Spleen (tissue), 11 donors: ENCODE measurements around the gene HLA-G. TPM values are rescaled to one million over a fixed set of nuclear protein-coding genes. Genes with fewer than 3 reads are reported as not detected.
"Not testable (repeated sequence)": the region's sequence is repeated elsewhere in the genome, so short reads cannot be mapped to it uniquely, and the experiment has no call there.

Source experiments
- DNase-seq: peaks from one replicate; pipeline ENCODE4 v3.0.0-alpha.2; 2020
- H3K27ac ChIP-seq, 8 donors: fragments of 200-600 bp; sonication (generic) in 7 of 8; 1 replicate in 4 of 8; 2 replicates in 4 of 8; pipeline versions ENCODE4 v1.5.0 to v1.8.0; 2016 to 2021; ENCODE audit warnings: inconsistent platforms in 4 of 8, mild to moderate bottlenecking in 4 of 8, moderate library complexity in 1 of 8
- H3K27me3 ChIP-seq, 7 donors: fragments of 200-600 bp; sonication (generic) in 6 of 7; replicated peaks in 1 of 7; 1 replicate in 4 of 7; 2 replicates in 3 of 7; pipeline versions ENCODE4 v1.5.0 to v1.8.0; 2016 to 2021; ENCODE audit warnings: inconsistent platforms in 3 of 7, mild to moderate bottlenecking in 1 of 7
- H3K36me3 ChIP-seq, 6 donors: fragments of 200-600 bp; sonication (generic) in 5 of 6; 1 replicate in 4 of 6; 2 replicates in 2 of 6; pipeline versions ENCODE4 v1.5.0 to v1.8.0; 2016 to 2021; ENCODE audit warnings: inconsistent platforms in 2 of 6
- H3K4me1 ChIP-seq, 6 donors: fragments of 200-600 bp; sonication (generic) in 5 of 6; 1 replicate in 3 of 6; 2 replicates in 3 of 6; pipeline versions ENCODE4 v1.5.0 to v1.8.0; 2016 to 2021; ENCODE audit warnings: inconsistent platforms in 3 of 6
- H3K4me3 ChIP-seq, 8 donors: fragments of 200-600 bp; sonication (generic) in 7 of 8; 1 replicate in 4 of 8; 2 replicates in 4 of 8; pipeline versions ENCODE4 v1.5.0 to v1.8.0; 2016 to 2021; ENCODE audit warnings: inconsistent platforms in 4 of 8, mild to moderate bottlenecking in 4 of 8, moderate library complexity in 2 of 8
- H3K9me3 ChIP-seq, 8 donors: fragments of 200-600 bp; sonication (generic) in 7 of 8; 1 replicate in 4 of 8; 2 replicates in 4 of 8; pipeline versions ENCODE4 v1.5.0 to v1.8.0; 2016 to 2021; ENCODE audit warnings: inconsistent platforms in 4 of 8
- CTCF ChIP-seq, 11 experiments: fragments of 200-600 bp in 7 of 11; fragments of 450-650 bp in 4 of 11; sonication (generic) in 4 of 11; IDR thresholded peaks in 8 of 11; conservative IDR thresholded peaks in 3 of 11; 1 replicate in 7 of 11; 2 replicates in 4 of 11; pipeline versions ENCODE4 v1.4.0 to v1.8.0; 2016 to 2021; ENCODE audit warnings: antibody characterized with exemption in 11 of 11, inconsistent platforms in 4 of 11, mild to moderate bottlenecking in 1 of 11
- POLR2A ChIP-seq, 3 donors: fragments of 450-650 bp; IDR thresholded peaks; one replicate each; pipeline ENCODE4 v1.5.1; 2017; ENCODE audit warnings: antibody characterized with exemption in 3 of 3, mild to moderate bottlenecking in 1 of 3
- POLR2AphosphoS5 ChIP-seq, 3 donors: sonication (generic); formaldehyde crosslinking; IDR thresholded peaks; one replicate each; pipeline ENCODE4 v1.5.1; 2017; ENCODE audit warnings: antibody characterized with exemption in 3 of 3
- WGBS, 5 donors: extraction: QIAGEN DNeasy Blood & Tissue Kit in 3 of 5; methylation state at CpG; one replicate each; pipeline versions ENCODE4 v1.1.5 to v1.1.7; 2013 to 2018; 5-methylcytosine and 5-hydroxymethylcytosine counted together
- intact Hi-C: fragments of 100-400 bp; cut with DNase I; formaldehyde crosslinking; loops from one replicate; pipeline ENCODE4 v1.15.0; 2023; ENCODE audit warnings: low total_unique reads
- polyA plus RNA-seq, 3 donors: library from polyadenylated mRNA; stranded (reverse); fragments of 200-250 nt; gene quantifications; one replicate each; pipeline ENCODE4 v1.2.1, GENCODE V29; 2013
- small RNA-seq, 4 donors: library from RNA; depleted of rRNA; stranded (forward); fragments of <200 nt; gene quantifications; one replicate each; pipeline ENCODE3, GENCODE V24; 2016
- total RNA-seq, 7 donors: library from RNA; depleted of rRNA in 3 of 7; stranded (reverse); fragments of >200 nt in 3 of 7; fragmentation: NEBNext Ultra II Directional in 4 of 7; extraction: Animal tissue kit (Norgen Biotek cat#: 25700) in 4 of 7; gene quantifications; one replicate each; pipeline versions ENCODE4 v1.1.0 to v1.2.1, GENCODE V29; 2016 to 2021
- donor health status: healthy with polysubstance abuse.
- donor health status: DM: no; HTN: no; CAD: no; lungs with moderate emphysema.
- donor health status: DM: no; HTN: no; CAD: no.
- donor health status: Bipolar disorder and iron deficiency.
- donor health status: healthy.
- donor health status: DM: no; HTN: no; CAD: no.
- donor health status: DM: yes; HTN: yes; CAD: no.

The HLA-G gene
- total and polyA plus RNA-seq, 10 donors, result 0.15 to 9.6 (median 1.4) TPM; not detected in 1

- Histone ChIP-seq H3K27ac (no peak overlapping the region), H3K4me1 (no peaks in the 10 kb centered on the region), H3K4me3 (no peak overlapping the region), H3K9me3 (peaks cover 0 to 5% (median 0%) of the 10 kb centered on the region in 8 donors), H3K36me3 (no peaks in the 10 kb centered on the region), H3K27me3 (no peaks in the 10 kb centered on the region)
- 57 to 100% (median 78%) methylated on average over 1 of the region's 1 CpG; no CpG with 5 or more reads in 1 of the 5 donors for WGBS, 5 donors
- no peak for TF ChIP-seq CTCF (IDR thresholded peaks at IDR 0.05 in 8 of 11, conservative IDR thresholded peaks at IDR 0.05 in 3 of 11)
- no peak for TF ChIP-seq POLR2AphosphoS5 (IDR thresholded peaks at IDR 0.05)
- TF ChIP-seq POLR2A (IDR thresholded peaks at IDR 0.05), result no peak
- no peak for DNase-seq
- intact Hi-C loops, result no loop called here
These were observed 47.6 kb downstream of the HLA-G start for GRCh38 chr6:29875257-29875656.

GRCh38 chr6:29875734-29876133, 48.1 kb downstream of the HLA-G start:
- DNase-seq, intact Hi-C loops, H3K4me3 ChIP-seq, H3K36me3 ChIP-seq, H3K9me3 ChIP-seq, H3K27ac ChIP-seq, H3K27me3 ChIP-seq, H3K4me1 ChIP-seq: not testable (repeated sequence)
- 61 to 94% (median 68%) methylated on average over 5 to 6 of the region's 6 CpGs; no CpG with 5 or more reads in 1 of the 5 donors for WGBS, 5 donors

Small RNA genes within 50 kb of the gene (small RNA-seq; reads per million reads assigned to genes)
- 0 reads per million in 4 donors for gene MICG

Other genes starting within 250 kb of the HLA-G start
- gene OR2H2, start 242.7 kb upstream of the HLA-G start, total RNA-seq, result not detected
- not detected for gene OR2H2, start 242.7 kb upstream of the HLA-G start, polyA plus RNA-seq
- gene GABBR1, start 194.6 kb upstream of the HLA-G start, total RNA-seq, result 100 to 1,000 TPM in 1 of 7 donors, 10 to 100 TPM in 6; 52.8 to 122 (median 70.4) TPM
- 10 to 100 TPM; 13.8 to 45.4 (median 39.1) TPM for gene GABBR1, start 194.6 kb upstream of the HLA-G start, polyA plus RNA-seq
- gene MOG, start 170.7 kb upstream of the HLA-G start, total RNA-seq, result not detected
- not detected for gene MOG, start 170.7 kb upstream of the HLA-G start, polyA plus RNA-seq
- 1 to 10 TPM in 1 of 7 donors, under 1 TPM in 2, not detected in 4; 0.37 to 2.8 (median 0.55) TPM for gene ZFP57, start 146.7 kb upstream of the HLA-G start, total RNA-seq
- 1 to 10 TPM in 1 of 3 donors, not detected in 2; 6.8 TPM for gene ZFP57, start 146.7 kb upstream of the HLA-G start, polyA plus RNA-seq
- 100 to 1,000 TPM; 402 to 532 (median 496) TPM for gene HLA-F, start 104.4 kb upstream of the HLA-G start, total RNA-seq
- gene HLA-F, start 104.4 kb upstream of the HLA-G start, polyA plus RNA-seq, result 100 to 1,000 TPM; 501 to 663 (median 577) TPM
- gene HLA-A, start 114.7 kb downstream of the HLA-G start, total RNA-seq, result 1,000 to 10,000 TPM; 1,154 to 1,886 (median 1,537) TPM
- 1,000 to 10,000 TPM; 1,280 to 1,749 (median 1,625) TPM for gene HLA-A, start 114.7 kb downstream of the HLA-G start, polyA plus RNA-seq
- gene POLR1H, start 233.4 kb downstream of the HLA-G start, total RNA-seq, result 10 to 100 TPM; 21.0 to 36.9 (median 22.8) TPM
- gene POLR1H, start 233.4 kb downstream of the HLA-G start, polyA plus RNA-seq, result 10 to 100 TPM; 62.6 to 78.6 (median 72.9) TPM
- 10 to 100 TPM; 39.3 to 50.7 (median 42.1) TPM for gene PPP1R11, start 239.4 kb downstream of the HLA-G start, total RNA-seq
- gene PPP1R11, start 239.4 kb downstream of the HLA-G start, polyA plus RNA-seq, result 10 to 100 TPM; 31.1 to 45.5 (median 40.0) TPM
- not detected for gene RNF39, start 247.9 kb downstream of the HLA-G start, total RNA-seq
- not detected for gene RNF39, start 247.9 kb downstream of the HLA-G start, polyA plus RNA-seq